C4-2B (cell line): ENCODE results near the gene SCN8A.

Experiments used
- H3K27ac ChIP-seq: fragments of 450-650 bp; 2 replicates; pipeline ENCODE4 v1.5.1; 2017
- ZFX ChIP-seq: fragments of 450-650 bp; IDR thresholded peaks from 2 replicates; pipeline ENCODE4 v1.6.1; 2017
- TF ChIP-seq, protein P1 (sequence below): fragments of 450-650 bp; conservative IDR thresholded peaks from 2 replicates; pipeline ENCODE4 v1.5.1; 2017; ENCODE audit warnings: mild to moderate bottlenecking

Gene SCN8A

DNA sequence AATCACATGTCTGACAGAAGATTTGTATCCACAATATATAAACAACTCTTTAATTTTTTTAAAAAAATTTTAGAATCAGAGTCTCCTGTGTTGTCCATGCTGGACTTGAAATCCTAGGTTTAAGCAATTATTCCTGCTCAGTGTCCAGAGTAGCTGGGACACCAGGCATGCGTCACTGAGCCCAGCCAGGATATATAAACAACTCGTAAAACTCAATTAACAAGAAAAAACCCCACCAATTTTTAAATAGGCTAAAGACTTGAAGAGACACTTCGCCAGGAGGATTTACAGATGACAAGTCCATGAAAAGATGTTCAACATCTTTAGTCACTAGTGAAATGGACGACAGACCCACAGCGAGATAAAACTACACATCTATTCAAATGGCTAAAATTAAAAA, 2.0 kb upstream of the SCN8A start:
- no peak overlapping the region for H3K27ac ChIP-seq
- no peak for TF ChIP-seq ZFX
- TF ChIP-seq, protein P1, sequence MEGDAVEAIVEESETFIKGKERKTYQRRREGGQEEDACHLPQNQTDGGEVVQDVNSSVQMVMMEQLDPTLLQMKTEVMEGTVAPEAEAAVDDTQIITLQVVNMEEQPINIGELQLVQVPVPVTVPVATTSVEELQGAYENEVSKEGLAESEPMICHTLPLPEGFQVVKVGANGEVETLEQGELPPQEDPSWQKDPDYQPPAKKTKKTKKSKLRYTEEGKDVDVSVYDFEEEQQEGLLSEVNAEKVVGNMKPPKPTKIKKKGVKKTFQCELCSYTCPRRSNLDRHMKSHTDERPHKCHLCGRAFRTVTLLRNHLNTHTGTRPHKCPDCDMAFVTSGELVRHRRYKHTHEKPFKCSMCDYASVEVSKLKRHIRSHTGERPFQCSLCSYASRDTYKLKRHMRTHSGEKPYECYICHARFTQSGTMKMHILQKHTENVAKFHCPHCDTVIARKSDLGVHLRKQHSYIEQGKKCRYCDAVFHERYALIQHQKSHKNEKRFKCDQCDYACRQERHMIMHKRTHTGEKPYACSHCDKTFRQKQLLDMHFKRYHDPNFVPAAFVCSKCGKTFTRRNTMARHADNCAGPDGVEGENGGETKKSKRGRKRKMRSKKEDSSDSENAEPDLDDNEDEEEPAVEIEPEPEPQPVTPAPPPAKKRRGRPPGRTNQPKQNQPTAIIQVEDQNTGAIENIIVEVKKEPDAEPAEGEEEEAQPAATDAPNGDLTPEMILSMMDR = no peak

DNA sequence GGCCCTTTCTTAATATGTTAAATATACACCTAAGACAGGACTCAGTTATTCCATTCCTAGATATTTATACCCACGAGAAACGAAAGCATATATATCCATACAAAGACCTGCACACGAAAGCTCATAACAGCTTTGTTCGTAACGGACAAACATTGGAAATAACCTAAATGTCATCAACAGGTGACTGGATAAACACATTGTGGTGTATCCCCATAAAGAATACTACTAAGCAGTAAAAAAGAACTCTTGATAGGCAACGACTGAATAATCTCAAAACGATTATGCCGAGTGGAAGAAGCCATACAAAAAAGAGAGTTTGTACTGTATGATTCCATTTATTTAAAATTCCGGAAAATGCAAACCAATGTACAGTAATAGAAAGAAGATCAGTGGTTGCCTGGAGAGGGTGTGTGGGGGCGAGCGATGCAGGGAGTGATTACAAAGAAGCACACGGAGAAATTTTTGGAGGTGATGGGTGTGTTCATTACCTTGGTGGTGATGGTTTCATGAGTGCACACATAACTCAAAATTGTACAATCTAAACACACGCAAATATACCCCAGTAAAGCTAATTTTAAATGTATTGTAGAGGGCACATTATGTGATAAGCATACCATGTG, 1.4 kb upstream of the SCN8A start:
- H3K27ac ChIP-seq = no peak overlapping the region
- no peak for TF ChIP-seq ZFX
- TF ChIP-seq, protein P1 = no peak

DNA sequence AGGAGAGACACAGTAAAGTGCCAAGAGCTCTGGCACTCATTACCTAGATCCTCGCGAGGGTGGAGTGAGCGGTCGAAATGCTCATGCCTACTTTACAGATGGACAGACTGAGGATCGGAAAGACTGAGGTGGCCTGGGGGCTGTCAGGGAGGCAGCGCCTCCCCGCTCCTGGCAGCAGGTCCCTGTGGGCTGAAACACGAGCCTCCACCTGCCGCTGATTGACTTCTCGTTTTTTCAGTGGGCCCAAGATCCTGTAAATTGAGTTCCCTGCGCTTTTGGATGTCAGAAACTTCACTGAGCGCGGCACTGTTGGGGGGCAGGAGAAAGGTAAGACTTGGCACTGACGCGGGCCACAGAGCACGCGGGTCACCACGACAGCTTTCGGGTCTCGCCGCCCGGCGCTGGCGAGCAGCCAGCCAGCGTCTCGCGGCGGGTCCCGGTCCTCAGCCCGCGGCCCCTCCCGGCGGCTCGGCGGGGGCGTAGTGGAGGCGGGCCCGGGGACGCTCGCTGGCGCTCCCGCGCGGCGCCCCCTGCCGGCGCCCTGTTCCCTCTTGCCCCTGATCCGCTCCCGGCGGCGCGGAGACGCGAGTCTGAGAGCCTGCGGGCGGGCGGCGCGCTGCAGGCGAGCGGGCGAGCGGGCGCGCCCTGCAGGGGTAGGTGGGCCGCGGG, 552 bp upstream of the SCN8A start:
- H3K27ac ChIP-seq = no peak overlapping the region
- TF ChIP-seq, protein P1 = peak; percentile 89
- no peak for TF ChIP-seq ZFX

DNA sequence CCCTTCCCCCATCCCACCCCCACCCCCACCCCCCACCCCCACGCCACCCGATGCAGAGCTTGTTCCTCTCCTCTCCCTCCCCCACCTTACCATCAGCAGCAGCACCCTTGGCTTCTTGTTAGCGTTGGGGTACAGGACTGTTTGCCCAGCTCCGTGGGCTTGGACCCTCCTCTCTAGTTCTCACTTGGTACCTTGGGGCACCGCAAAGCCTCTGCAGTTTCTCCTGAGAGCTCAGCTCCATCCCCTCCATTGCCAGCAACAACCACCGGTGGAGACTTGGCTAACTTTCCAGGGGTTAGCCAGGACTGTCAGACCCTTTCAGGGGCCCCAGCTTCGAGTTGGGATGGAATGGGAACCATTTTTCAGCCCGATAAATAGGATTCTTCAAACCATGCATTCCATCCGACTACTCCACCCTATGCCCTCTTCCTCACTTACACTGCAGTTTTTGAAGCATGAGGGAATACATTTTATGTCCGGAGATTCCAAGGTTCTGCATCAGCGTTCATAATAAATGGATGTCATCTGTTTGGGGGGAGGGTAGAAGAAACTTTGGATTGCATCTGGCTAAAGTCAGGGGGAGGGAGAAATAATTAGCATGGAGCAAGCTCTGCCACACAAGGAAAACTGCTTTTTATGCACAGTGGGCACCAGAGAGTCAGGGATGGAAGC, 1.1 kb downstream of the SCN8A start:
- TF ChIP-seq, protein P1 = no peak
- no peak for TF ChIP-seq ZFX

DNA sequence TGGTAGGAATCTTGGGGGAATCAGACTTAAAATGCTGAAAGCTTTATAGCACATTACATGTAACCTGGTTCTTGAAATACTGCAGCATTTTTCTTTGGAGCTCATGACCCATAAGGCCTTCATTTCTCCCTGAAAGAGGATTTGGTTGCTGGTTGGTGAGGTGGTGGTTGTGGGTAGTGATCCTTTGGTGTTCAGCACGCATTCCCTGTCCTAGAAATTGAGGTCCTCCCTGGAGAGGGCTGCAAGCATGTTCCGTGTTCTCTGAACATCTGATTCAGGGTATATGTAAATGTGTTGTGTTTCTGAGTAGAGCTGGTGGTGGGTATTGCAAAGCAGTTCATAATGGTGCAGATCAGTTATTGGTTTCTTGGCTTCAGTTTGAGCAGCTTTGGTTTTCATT, 2.0 kb downstream of the SCN8A start:
- TF ChIP-seq, protein P1 = no peak
- TF ChIP-seq ZFX = no peak
- no peak overlapping the region for H3K27ac ChIP-seq

More for the DNA sequence above, 1.1 kb downstream of the SCN8A start:
- no peak overlapping the region for H3K27ac ChIP-seq

DNA sequence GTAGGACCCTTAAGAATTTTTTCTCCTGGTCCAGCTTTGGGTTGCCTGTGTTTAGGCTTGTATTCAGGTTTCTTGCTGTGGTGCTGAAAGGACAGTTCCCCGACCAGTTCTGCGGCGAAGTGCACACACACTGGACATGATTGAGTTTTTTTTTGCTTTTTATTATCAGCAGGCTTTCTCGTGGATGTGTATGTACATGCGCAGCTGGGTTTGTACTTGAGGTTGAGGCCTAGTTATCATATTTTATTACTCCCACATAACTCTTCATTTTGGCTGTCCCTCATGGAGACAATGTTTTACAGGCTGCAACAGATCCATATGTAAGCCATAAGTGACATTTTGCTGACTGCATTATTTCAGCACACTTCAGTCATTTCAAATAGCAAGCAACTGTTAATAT, 2.5 kb downstream of the SCN8A start:
- no peak overlapping the region for H3K27ac ChIP-seq
- TF ChIP-seq ZFX = no peak
- TF ChIP-seq, protein P1 = no peak

DNA sequence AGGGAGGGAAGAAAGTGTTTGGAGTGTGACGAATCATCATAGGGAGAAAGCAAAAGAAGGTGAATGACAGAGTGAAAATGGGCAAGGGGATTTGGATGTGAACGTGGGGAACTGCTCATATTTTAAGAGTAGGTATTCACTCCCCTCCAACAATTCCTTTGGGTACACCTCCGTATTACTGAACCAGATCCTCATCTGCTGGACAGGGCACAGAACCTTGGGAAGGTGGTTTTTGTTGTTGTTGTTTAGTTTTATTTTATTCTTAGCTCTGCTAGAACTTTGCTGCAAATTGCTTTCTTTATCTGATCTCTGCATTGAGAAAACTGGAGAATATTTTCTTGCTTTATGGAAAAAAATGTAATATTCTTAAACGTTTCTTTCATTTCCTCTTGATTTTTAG, 7.1 kb downstream of the SCN8A start:
- H3K27ac ChIP-seq = no peak overlapping the region
- TF ChIP-seq ZFX = no peak
- TF ChIP-seq, protein P1 = no peak
